Measurements from ENCODE around the gene SLC22A16. TPM values are rescaled to one million over a fixed set of nuclear protein-coding genes. Genes with fewer than 3 reads are reported as not detected.

Gene SLC22A16
- total and polyA plus RNA-seq, 2 of the 8 experiments (the other 6 are each of a cell fraction or from before 2014, with no cell fraction given), result not detected

- H3K23ac ChIP-seq (ENCODE audit: insufficient read length), result no peak overlapping the region
- H3K18ac ChIP-seq (ENCODE audit: extremely low read depth, low read length), result no peak overlapping the region
- no peak overlapping the region for H4K8ac ChIP-seq (ENCODE audit: extremely low read depth, insufficient read depth, low read length)
- no peak overlapping the region for H2BK5ac ChIP-seq (ENCODE audit: low read depth, low read length)
- H3K27ac ChIP-seq (ENCODE audit: low read depth, low read length), result no peak overlapping the region
- H3K4me1 ChIP-seq (replicated peaks in 1 of 4; ENCODE audit: control insufficient read depth in 3 of 4, insufficient read depth in 4 of 4, low read length in 3 of 4), result no peaks in the 10 kb centered on the region
- no peaks in the 10 kb centered on the region for H3K36me3 ChIP-seq (ENCODE audit: control insufficient read depth in 2 of 4, insufficient read depth in 4 of 4, low read length in 3 of 4)
- no peaks in the 10 kb centered on the region for H3K23me2 ChIP-seq (ENCODE audit: low read depth, low read length)
- H2BK20ac ChIP-seq (ENCODE audit: low read length), result no peak overlapping the region
- H3K14ac ChIP-seq (ENCODE audit: insufficient read length), result no peak overlapping the region
- H3K4me2 ChIP-seq (ENCODE audit: insufficient read depth in 1 of 2, low read depth in 2 of 2, low read length in 2 of 2), result no peak overlapping the region
- H3K4me3 ChIP-seq (ENCODE audit: extremely low read depth in 1 of 4, insufficient read depth in 2 of 4, low read depth in 3 of 4, low read length in 4 of 4), result no peak overlapping the region
- H3K9me3 ChIP-seq (ENCODE audit: insufficient read depth in 2 of 2, low read depth in 1 of 2, low read length in 1 of 2), result no peaks in the 10 kb centered on the region
- no peak overlapping the region for H3K9ac ChIP-seq (replicated peaks in 1 of 4; ENCODE audit: extremely low read depth in 1 of 4, low read depth in 3 of 4, low read length in 3 of 4)
- no peak overlapping the region for H2BK12ac ChIP-seq (ENCODE audit: low read depth, low read length)
- H3K4ac ChIP-seq (replicated peaks; ENCODE audit: insufficient read length, low read depth, low read length), result no peak overlapping the region
- DNase-seq (ENCODE audit: low read depth in 1 of 2, low spot score in 2 of 2), result no peak
- H4K5ac ChIP-seq (ENCODE audit: insufficient read length, low read depth, low read length), result no peak overlapping the region
- H3K27me3 ChIP-seq (replicated peaks in 1 of 4; ENCODE audit: control insufficient read depth in 3 of 4, extremely low read depth in 1 of 4, insufficient read depth in 3 of 4, low read length in 3 of 4), result no peaks in the 10 kb centered on the region
- 96% methylated on average over 8 of the region's 8 CpGs; no CpG with 5 or more reads in 1 of the 2 experiments for WGBS, 2 experiments (ENCODE audit: extremely low coverage in 1 of 2, insufficient coverage in 1 of 2, insufficient read length in 1 of 2, insufficient replicate concordance in 2 of 2, low coverage in 1 of 2, low lambda C conversion rate in 2 of 2, missing lambda C conversion rate in 1 of 2)
- no peak overlapping the region for H2AK5ac ChIP-seq (ENCODE audit: low read depth, low read length)
- POLR2A ChIA-PET (ENCODE audit: partially characterized antibody), result no interaction called here
- CTCF ChIA-PET (ENCODE audit: partially characterized antibody), result interaction anchor here (1.2 to 3.9 kb wide), 2 partner anchors 11 to 13 kb away, joined by 3 to 24 read pairs; no protein-coding TSS in a partner anchor
- H2BK120ac ChIP-seq (replicated peaks; ENCODE audit: low read depth, low read length), result no peak overlapping the region
- H3K79me2 ChIP-seq (ENCODE audit: control insufficient read depth in 1 of 2, insufficient read depth in 2 of 2, low read length in 2 of 2), result no peaks in the 10 kb centered on the region
- H2AFZ ChIP-seq (ENCODE audit: low read length), result no peak overlapping the region
- no peak overlapping the region for H3K56ac ChIP-seq (replicated peaks; ENCODE audit: insufficient read length, low read depth, low read length)
- no peak overlapping the region for H2BK15ac ChIP-seq (ENCODE audit: low read length)
- H4K91ac ChIP-seq (replicated peaks; ENCODE audit: insufficient read length, low read length), result no peak overlapping the region
- no peak for FAIRE-seq
- no peaks in the 10 kb centered on the region for H3K79me1 ChIP-seq (ENCODE audit: low read depth, low read length)
- H4K20me1 ChIP-seq (replicated peaks in 1 of 2; ENCODE audit: control insufficient read depth in 1 of 2, insufficient read depth in 2 of 2, low read length in 2 of 2), result no peaks in the 10 kb centered on the region
- no peak for TF ChIP-seq BRCA1 (IDR thresholded peaks at IDR 0.05; ENCODE audit: low read depth, low read length)
Observed at GRCh38 chr6:110404607-110405006, 71.8 kb downstream of the SLC22A16 start.
